Endothelial cell of umbilical vein (primary cell): ENCODE measurements around the gene VGLL4. TPM values are rescaled to one million over a fixed set of nuclear protein-coding genes. Genes with fewer than 3 reads are reported as not detected.

Experiments used
- BruUV-seq: library from RNA; stranded (reverse); fragments of 400-500 nt; replicated peaks from 2 replicates; lab custom pipeline; 2021; lab: Mats Ljungman, UMichigan
- CTCF ChIA-PET: fragments of 300-600, 350-600 bp; sonication (Branson Sonifier 250); formaldehyde crosslinking; loops from one replicate; lab custom pipeline; 2021; ENCODE audit warnings: antibody characterized with exemption, inconsistent platforms; lab: Charles Lee
- POLR2A ChIA-PET: fragments of 300-600, 350-600 bp; sonication (Branson Sonifier 250); formaldehyde crosslinking; loops from one replicate; lab custom pipeline; 2021; ENCODE audit warnings: antibody characterized with exemption, inconsistent platforms; lab: Charles Lee
- DNase-seq: peaks from one replicate; pipeline ENCODE4 v3.0.0-alpha.2; 2011; ENCODE audit warnings: low read depth, low spot score
- FAIRE-seq: peaks from 2 replicates; lab custom pipeline; 2011; peaks lifted over from hg19 to GRCh38; lab: Jason Lieb, UNC
- H2AFZ ChIP-seq: 2 replicates; pipeline ENCODE4 v1.6.0; 2012; ENCODE audit warnings: low read depth, low read length, control low read depth, inconsistent platforms
- H3K27ac ChIP-seq: 2 replicates; pipeline ENCODE4 v1.5.1; 2011; ENCODE audit warnings: low read depth, mild to moderate bottlenecking, control low read depth, low read length, moderate library complexity; ENCODE audit not compliant: insufficient read depth
- H3K27me3 ChIP-seq, 2 experiments: 2 replicates each; pipeline versions ENCODE4 v1.6.0 to v1.6.1; 2011; ENCODE audit warnings: low read length in 2 of 2, mixed read lengths in 1 of 2; ENCODE audit not compliant: control insufficient read depth in 2 of 2, insufficient read depth in 2 of 2
- H3K36me3 ChIP-seq, 2 experiments: 2 replicates in 1 of 2; 3 replicates in 1 of 2; pipeline ENCODE4 v1.5.1; 2011; ENCODE audit warnings: low read length in 2 of 2, mild to moderate bottlenecking in 1 of 2, moderate library complexity in 1 of 2; ENCODE audit not compliant: control insufficient read depth in 2 of 2, insufficient read depth in 2 of 2; ENCODE audit errors: extremely low read depth in 1 of 2
- H3K4me1 ChIP-seq: 3 replicates; pipeline ENCODE4 v1.5.1; 2011; ENCODE audit warnings: mild to moderate bottlenecking, low read length; ENCODE audit not compliant: control insufficient read depth, insufficient read depth; ENCODE audit errors: extremely low read depth
- H3K4me2 ChIP-seq: 2 replicates; pipeline ENCODE4 v1.6.1; 2011; ENCODE audit warnings: low read length, control low read depth, mixed read lengths; ENCODE audit not compliant: insufficient read depth
- H3K4me3 ChIP-seq, 3 experiments: fragments of 200-600 bp in 1 of 3; sonication (generic), shearing (Covaris generic) in 1 of 3; replicated peaks in 1 of 3; 2 replicates each; pipeline ENCODE4 v1.5.1; 2011 to 2016; ENCODE audit warnings: control low read depth in 3 of 3, low read length in 3 of 3, mild to moderate bottlenecking in 2 of 3, inconsistent platforms in 1 of 3, low read depth in 1 of 3, moderate library complexity in 1 of 3; ENCODE audit not compliant: insufficient read depth in 1 of 3
- H3K79me2 ChIP-seq: 2 replicates; pipeline ENCODE4 v1.6.0; 2012; ENCODE audit warnings: low read length, inconsistent platforms; ENCODE audit not compliant: control insufficient read depth, insufficient read depth
- H3K9ac ChIP-seq: replicated peaks from 2 replicates; pipeline ENCODE3; 2011; ENCODE audit warnings: low read length, control low read depth; ENCODE audit not compliant: insufficient read depth; ENCODE audit errors: extremely low read depth
- H3K9me1 ChIP-seq: replicated peaks from 3 replicates; pipeline ENCODE4 v1.6.0; 2011; ENCODE audit warnings: mild to moderate bottlenecking, low read length; ENCODE audit not compliant: control insufficient read depth, insufficient read depth; ENCODE audit errors: extremely low read depth
- H3K9me3 ChIP-seq: replicated peaks from 2 replicates; pipeline ENCODE4 v1.5.1; 2012; ENCODE audit warnings: low read length, inconsistent platforms; ENCODE audit not compliant: control insufficient read depth, insufficient read depth
- H4K20me1 ChIP-seq: replicated peaks from 2 replicates; pipeline ENCODE3; 2011; ENCODE audit warnings: mild to moderate bottlenecking, low read length; ENCODE audit not compliant: control insufficient read depth, insufficient read depth; ENCODE audit errors: extremely low read depth
- EZH2 ChIP-seq: IDR thresholded peaks from 2 replicates; pipeline ENCODE4 v1.6.1; 2012; ENCODE audit warnings: borderline replicate concordance, low read depth, mild to moderate bottlenecking, moderate library complexity, low read length, inconsistent platforms; ENCODE audit not compliant: severe bottlenecking
- FOS ChIP-seq: IDR thresholded peaks from 2 replicates; pipeline ENCODE4 v1.6.1; 2011; ENCODE audit warnings: mild to moderate bottlenecking, low read length, moderate library complexity, borderline replicate concordance; ENCODE audit not compliant: insufficient read depth
- GATA2 ChIP-seq: IDR thresholded peaks from 2 replicates; pipeline ENCODE4 v1.7.0; 2011; ENCODE audit warnings: low read depth, mild to moderate bottlenecking, moderate library complexity, mixed read lengths, low read length; ENCODE audit not compliant: insufficient read length, insufficient read depth
- POLR2AphosphoS5 ChIP-seq: IDR thresholded peaks from 2 replicates; pipeline ENCODE4 v1.6.1; 2012; ENCODE audit warnings: low read depth, mild to moderate bottlenecking, control low read depth, low read length, moderate library complexity; ENCODE audit not compliant: insufficient read depth
- dilution Hi-C: fragments of 300-500 bp; cut with MboI; formaldehyde crosslinking; loops from one replicate; pipeline ENCODE4 v1.15.0; 2019; ENCODE audit warnings: low sequenced_read_pairs; ENCODE audit not compliant: extremely low pct_ligation_motif_present
- intact Hi-C: fragments of 100-400 bp; cut with micrococcal nuclease; formaldehyde crosslinking; loops from one replicate; pipeline ENCODE4 v1.10.0; 2022
- polyA plus RNA-seq, 4 experiments: library from polyadenylated mRNA; depleted of rRNA in 3 of 4; stranded (reverse) in 3 of 4; unstranded in 1 of 4; fragments of >200 nt; gene quantifications; 2 replicates each; pipeline versions ENCODE4 v1.2.1 to v1.2.3, GENCODE V29; 2011 to 2012; ENCODE audit warnings: missing spikeins in 1 of 4
- total RNA-seq: library from RNA; stranded (reverse); gene quantifications from 2 replicates; pipeline ENCODE4 v1.2.3, GENCODE V29; 2021
- TF ChIP-seq, protein P1 (sequence below): IDR thresholded peaks from 2 replicates; pipeline ENCODE4 v1.6.1; 2011; ENCODE audit not compliant: insufficient read depth, insufficient read length

VGLL4 gene
- total and polyA plus RNA-seq, 2 donors (not counting 3 experiments of a cell fraction or from before 2014, with no cell fraction given) = 67.0 to 78.9 TPM

DNA sequence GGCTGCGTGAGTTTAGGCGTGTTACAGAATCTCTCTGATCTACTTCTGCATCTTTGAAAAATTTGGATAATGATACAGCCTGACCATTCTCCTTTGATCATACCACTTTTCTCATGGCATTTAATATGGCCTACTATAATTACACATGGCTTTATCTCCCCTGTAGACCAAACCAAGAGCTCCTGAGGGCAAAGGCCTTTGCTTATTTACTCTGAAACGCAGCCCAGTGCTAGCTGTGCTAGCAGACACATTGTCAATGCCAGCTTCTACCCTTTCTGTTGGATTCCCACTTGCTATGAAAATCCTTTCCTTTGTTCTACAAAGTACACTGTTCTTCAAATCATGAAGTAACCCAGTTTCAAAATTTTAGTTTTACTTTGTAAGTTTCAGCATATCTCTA is 16.5 kb upstream of the VGLL4 start:
- Histone ChIP-seq H4K20me1 (no peaks in the 10 kb centered on the region), H3K27me3 (no peaks in the 10 kb centered on the region), H3K9ac (no peak overlapping the region), H3K79me2 (no peaks in the 10 kb centered on the region), H2AFZ (no peak overlapping the region), H3K4me1 (peaks cover 12% of the 10 kb centered on the region), H3K4me3 (no peak overlapping the region), H3K9me1 (no peaks in the 10 kb centered on the region), H3K27ac (no peak overlapping the region), H3K9me3 (no peaks in the 10 kb centered on the region), H3K36me3 (no peaks in the 10 kb centered on the region), H3K4me2 (no peak overlapping the region)
- POLR2A ChIA-PET = no interaction called here
- no peak for DNase-seq
- intact Hi-C loops (no loop called here), dilution Hi-C loops (no loop called here)
- CTCF ChIA-PET = interaction anchor here (2.8 kb wide), 1 partner anchor 281 kb away, joined by 17 read pairs; no protein-coding TSS in a partner anchor
- TF ChIP-seq FOS (no peak), POLR2AphosphoS5 (no peak)
- no peak for FAIRE-seq
- no TSS peak for BruUV-seq

DNA sequence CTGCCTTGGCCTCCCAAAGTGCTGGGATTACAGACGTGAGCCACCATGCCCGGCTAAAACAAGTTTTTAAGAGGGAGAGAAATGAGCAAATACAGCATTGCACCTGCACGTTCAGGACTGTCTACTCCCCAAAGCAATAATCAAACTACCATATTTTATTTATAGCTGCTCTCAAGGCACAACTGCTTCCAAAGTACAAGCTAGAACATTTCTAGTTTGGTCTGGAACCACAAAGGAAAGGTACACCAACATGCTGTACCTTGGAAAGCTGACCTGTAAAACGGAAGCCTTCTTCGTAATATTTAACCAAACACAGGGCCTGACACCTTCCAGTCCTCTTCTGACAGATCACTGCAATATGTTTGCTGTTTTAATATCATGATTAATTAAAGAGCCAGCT is 14.5 kb upstream of the VGLL4 start:
- CTCF ChIA-PET = interaction anchor here (1.4 to 3.5 kb wide), 2 partner anchors 146 to 279 kb away, joined by 6 to 21 read pairs; no protein-coding TSS in a partner anchor
- POLR2A ChIA-PET = no interaction called here
- Histone ChIP-seq H4K20me1 (no peaks in the 10 kb centered on the region), H3K27me3 (no peaks in the 10 kb centered on the region), H2AFZ (no peak overlapping the region), H3K4me3 (no peak overlapping the region), H3K27ac (no peak overlapping the region), H3K4me2 (no peak overlapping the region), H3K36me3 (no peaks in the 10 kb centered on the region), H3K9me3 (no peaks in the 10 kb centered on the region), H3K9ac (no peak overlapping the region), H3K4me1 (peaks cover 12% of the 10 kb centered on the region), H3K79me2 (no peaks in the 10 kb centered on the region), H3K9me1 (no peaks in the 10 kb centered on the region)
- dilution Hi-C loops (no loop called here), intact Hi-C loops (loop anchor here (10.0 kb wide), 1 partner anchor 477 kb away; no protein-coding TSS in a partner anchor)
- FAIRE-seq (no peak), DNase-seq (no peak)
- no TSS peak for BruUV-seq
- TF ChIP-seq, protein P1, sequence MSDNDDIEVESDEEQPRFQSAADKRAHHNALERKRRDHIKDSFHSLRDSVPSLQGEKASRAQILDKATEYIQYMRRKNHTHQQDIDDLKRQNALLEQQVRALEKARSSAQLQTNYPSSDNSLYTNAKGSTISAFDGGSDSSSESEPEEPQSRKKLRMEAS = no peak
- TF ChIP-seq EZH2 = no peak
- no peak for TF ChIP-seq GATA2
- TF ChIP-seq FOS = no peak
